ENCODE data around the gene PHLDB2.

Gene PHLDB2

GRCh38 chr3:112004187-112004586 lies 145.1 kb downstream of the PHLDB2 start:
- TF ChIP-seq CTCF (IDR thresholded peaks at IDR 0.05; ENCODE audit: low read depth, low read length): no peak
- no peak for DNase-seq (ENCODE audit: extremely low read depth, low read depth)

- TF ChIP-seq CTCF (IDR thresholded peaks at IDR 0.05; ENCODE audit: low read depth, low read length): no peak
- no peak for DNase-seq (ENCODE audit: extremely low read depth, low read depth)
Observed at GRCh38 chr3:112004669-112005068, 145.6 kb downstream of the PHLDB2 start.

GRCh38 chr3:112005091-112005672 lies 146.1 kb downstream of the PHLDB2 start:
- no peak for TF ChIP-seq CTCF (IDR thresholded peaks at IDR 0.05; ENCODE audit: low read depth, low read length)
- DNase-seq (ENCODE audit: extremely low read depth, low read depth): no peak

- no peak for TF ChIP-seq CTCF (IDR thresholded peaks at IDR 0.05; ENCODE audit: low read depth, low read length)
Observed at GRCh38 chr3:112007633-112008032, 148.6 kb downstream of the PHLDB2 start.

GRCh38 chr3:112009670-112010069 lies 150.6 kb downstream of the PHLDB2 start:
- no peak for DNase-seq (ENCODE audit: extremely low read depth, low read depth)
- TF ChIP-seq CTCF (IDR thresholded peaks at IDR 0.05; ENCODE audit: low read depth, low read length): no peak

More at GRCh38 chr3:112007633-112008032, 148.6 kb downstream of the PHLDB2 start:
- peak; percentile 40 for DNase-seq (ENCODE audit: extremely low read depth, low read depth)

GRCh38 chr3:112010636-112011035 lies 151.6 kb downstream of the PHLDB2 start:
- TF ChIP-seq CTCF (IDR thresholded peaks at IDR 0.05; ENCODE audit: low read depth, low read length): no peak
- DNase-seq (ENCODE audit: extremely low read depth, low read depth): no peak

- no peak for TF ChIP-seq CTCF (IDR thresholded peaks at IDR 0.05; ENCODE audit: low read depth, low read length)
- no peak for DNase-seq (ENCODE audit: extremely low read depth, low read depth)
Observed at GRCh38 chr3:112011376-112011940, 152.4 kb downstream of the PHLDB2 start.
